GM12878 (cell line): ENCODE results near the gene PHF23.

Experiments used
- BHLHE40 ChIP-seq, 2 experiments: fragments of 450-650 bp in 1 of 2; IDR thresholded peaks; 2 replicates each; pipeline ENCODE4 v1.6.1; 2011 to 2017; ENCODE audit warnings: low read depth in 2 of 2, borderline replicate concordance in 1 of 2, improper control_type of control experiment in 1 of 2, low read length in 1 of 2, mild to moderate bottlenecking in 1 of 2
- CHD2 ChIP-seq: IDR thresholded peaks from 2 replicates; pipeline ENCODE4 v1.6.1; 2011; ENCODE audit warnings: low read depth, low read length, improper control_type of control experiment, borderline replicate concordance
- EGR1 ChIP-seq, 2 experiments: IDR thresholded peaks; 1 replicate in 1 of 2; 2 replicates in 1 of 2; pipeline ENCODE4 v1.6.1; 2011 to 2012; ENCODE audit warnings: low read depth in 2 of 2, low read length in 2 of 2, borderline replicate concordance in 1 of 2, mild to moderate bottlenecking in 1 of 2, moderate library complexity in 1 of 2
- POLR2A ChIP-seq: IDR thresholded peaks from 2 replicates; pipeline ENCODE4 v1.6.1; 2011; ENCODE audit warnings: low read depth, mild to moderate bottlenecking, low read length
- SUZ12 ChIP-seq: fragments of 200-600 bp; sonication (generic); IDR thresholded peaks from one replicate; pipeline ENCODE4 v1.6.1; 2018; ENCODE audit warnings: antibody characterized with exemption, mild to moderate bottlenecking; ENCODE audit not compliant: unreplicated experiment
- TF ChIP-seq, protein P1 (sequence below), 3 experiments: IDR thresholded peaks in 2 of 3; conservative IDR thresholded peaks in 1 of 3; 2 replicates each; pipeline ENCODE4 v1.5.1; 2011; ENCODE audit warnings: low read depth in 3 of 3, low read length in 3 of 3, mild to moderate bottlenecking in 3 of 3, control low read depth in 2 of 3, moderate library complexity in 2 of 3, inconsistent platforms in 1 of 3, mixed read lengths in 1 of 3; ENCODE audit not compliant: control insufficient read depth in 2 of 3, insufficient read depth in 1 of 3; ENCODE audit errors: extremely low read depth in 1 of 3
- TF ChIP-seq, protein P2 (sequence below): fragments of 450-650 bp; IDR thresholded peaks from 2 replicates; pipeline ENCODE4 v1.6.1; 2017; ENCODE audit warnings: mild to moderate bottlenecking

DNA sequence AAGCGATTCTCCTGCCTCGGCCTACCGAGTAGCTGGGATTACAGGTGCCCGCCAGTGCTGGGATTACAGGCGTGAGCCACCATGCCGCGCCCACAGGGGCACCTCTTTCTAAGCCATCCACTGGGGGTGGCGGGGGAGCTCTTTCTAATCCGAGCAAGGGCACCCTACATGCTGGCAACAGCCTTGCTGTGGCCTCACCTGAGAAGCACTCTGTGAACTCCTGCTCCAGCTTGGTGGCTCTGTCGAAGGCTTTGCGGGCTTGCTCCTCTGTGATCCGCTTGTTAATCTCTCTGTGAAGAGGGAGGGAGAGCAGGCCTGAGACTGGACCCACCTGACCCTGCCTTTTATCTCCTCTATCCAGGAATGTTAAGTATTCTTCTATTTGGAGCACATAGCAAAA, 48.2 kb downstream of the PHF23 start:
- TF ChIP-seq, protein P1, sequence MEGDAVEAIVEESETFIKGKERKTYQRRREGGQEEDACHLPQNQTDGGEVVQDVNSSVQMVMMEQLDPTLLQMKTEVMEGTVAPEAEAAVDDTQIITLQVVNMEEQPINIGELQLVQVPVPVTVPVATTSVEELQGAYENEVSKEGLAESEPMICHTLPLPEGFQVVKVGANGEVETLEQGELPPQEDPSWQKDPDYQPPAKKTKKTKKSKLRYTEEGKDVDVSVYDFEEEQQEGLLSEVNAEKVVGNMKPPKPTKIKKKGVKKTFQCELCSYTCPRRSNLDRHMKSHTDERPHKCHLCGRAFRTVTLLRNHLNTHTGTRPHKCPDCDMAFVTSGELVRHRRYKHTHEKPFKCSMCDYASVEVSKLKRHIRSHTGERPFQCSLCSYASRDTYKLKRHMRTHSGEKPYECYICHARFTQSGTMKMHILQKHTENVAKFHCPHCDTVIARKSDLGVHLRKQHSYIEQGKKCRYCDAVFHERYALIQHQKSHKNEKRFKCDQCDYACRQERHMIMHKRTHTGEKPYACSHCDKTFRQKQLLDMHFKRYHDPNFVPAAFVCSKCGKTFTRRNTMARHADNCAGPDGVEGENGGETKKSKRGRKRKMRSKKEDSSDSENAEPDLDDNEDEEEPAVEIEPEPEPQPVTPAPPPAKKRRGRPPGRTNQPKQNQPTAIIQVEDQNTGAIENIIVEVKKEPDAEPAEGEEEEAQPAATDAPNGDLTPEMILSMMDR (IDR thresholded peaks at IDR 0.05 in 2 of 3, conservative IDR thresholded peaks at IDR 0.05 in 1 of 3; ENCODE audit: control insufficient read depth in 2 of 3, extremely low read depth in 1 of 3, insufficient read depth in 1 of 3, low read depth in 3 of 3, low read length in 3 of 3) = no peak
- TF ChIP-seq EGR1 (IDR thresholded peaks at IDR 0.05; ENCODE audit: borderline replicate concordance in 1 of 2, low read depth in 2 of 2, low read length in 2 of 2) (no peak), SUZ12 (no peak), CHD2 (no peak), BHLHE40 (IDR thresholded peaks at IDR 0.05; ENCODE audit: borderline replicate concordance in 1 of 2, low read depth in 2 of 2, low read length in 1 of 2) (no peak), POLR2A (no peak)
- TF ChIP-seq, protein P2, sequence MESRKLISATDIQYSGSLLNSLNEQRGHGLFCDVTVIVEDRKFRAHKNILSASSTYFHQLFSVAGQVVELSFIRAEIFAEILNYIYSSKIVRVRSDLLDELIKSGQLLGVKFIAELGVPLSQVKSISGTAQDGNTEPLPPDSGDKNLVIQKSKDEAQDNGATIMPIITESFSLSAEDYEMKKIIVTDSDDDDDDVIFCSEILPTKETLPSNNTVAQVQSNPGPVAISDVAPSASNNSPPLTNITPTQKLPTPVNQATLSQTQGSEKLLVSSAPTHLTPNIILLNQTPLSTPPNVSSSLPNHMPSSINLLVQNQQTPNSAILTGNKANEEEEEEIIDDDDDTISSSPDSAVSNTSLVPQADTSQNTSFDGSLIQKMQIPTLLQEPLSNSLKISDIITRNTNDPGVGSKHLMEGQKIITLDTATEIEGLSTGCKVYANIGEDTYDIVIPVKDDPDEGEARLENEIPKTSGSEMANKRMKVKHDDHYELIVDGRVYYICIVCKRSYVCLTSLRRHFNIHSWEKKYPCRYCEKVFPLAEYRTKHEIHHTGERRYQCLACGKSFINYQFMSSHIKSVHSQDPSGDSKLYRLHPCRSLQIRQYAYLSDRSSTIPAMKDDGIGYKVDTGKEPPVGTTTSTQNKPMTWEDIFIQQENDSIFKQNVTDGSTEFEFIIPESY = no peak
